OCI-LY3 (cell line): ENCODE measurements around the gene RTBDN.

Source experiments
- CTCF ChIP-seq: fragments of 200-600, 300-600 bp; sonication (generic); IDR thresholded peaks from 2 replicates; pipeline ENCODE4 v1.5.1; 2014; ENCODE audit warnings: antibody characterized with exemption, low read length, low read depth
- EZH2phosphoT487 ChIP-seq: fragments of 200-600 bp; shearing (Covaris generic); IDR thresholded peaks from 2 replicates; pipeline ENCODE4 v1.6.1; 2018; ENCODE audit warnings: antibody characterized with exemption, mixed run types, low read depth

GRCh38 chr19:12865746-12866415, 31.5 kb upstream of the RTBDN start:
- TF ChIP-seq EZH2phosphoT487, result no peak
- no peak for TF ChIP-seq CTCF
